HT1080 (cell line): ENCODE measurements around the gene MUC4. TPM values are rescaled to one million over a fixed set of nuclear protein-coding genes. Genes with fewer than 3 reads are reported as not detected.
"Not testable (repeated sequence)": the region's sequence is repeated elsewhere in the genome, so short reads cannot be mapped to it uniquely, and the experiment has no call there.

Experiments
- DNase-seq: peaks from one replicate; pipeline ENCODE4 v3.0.0-alpha.2; 2015; ENCODE audit warnings: low read depth
- total RNA-seq: library from RNA; depleted of rRNA; stranded (reverse); fragments of >200 nt; shearing (Covaris generic); gene quantifications from 2 replicates; pipeline ENCODE4 v1.2.3, GENCODE V29; 2014

The MUC4 gene
- total RNA-seq, 1 experiment from 2014 or later: 0.26 TPM

DNA sequence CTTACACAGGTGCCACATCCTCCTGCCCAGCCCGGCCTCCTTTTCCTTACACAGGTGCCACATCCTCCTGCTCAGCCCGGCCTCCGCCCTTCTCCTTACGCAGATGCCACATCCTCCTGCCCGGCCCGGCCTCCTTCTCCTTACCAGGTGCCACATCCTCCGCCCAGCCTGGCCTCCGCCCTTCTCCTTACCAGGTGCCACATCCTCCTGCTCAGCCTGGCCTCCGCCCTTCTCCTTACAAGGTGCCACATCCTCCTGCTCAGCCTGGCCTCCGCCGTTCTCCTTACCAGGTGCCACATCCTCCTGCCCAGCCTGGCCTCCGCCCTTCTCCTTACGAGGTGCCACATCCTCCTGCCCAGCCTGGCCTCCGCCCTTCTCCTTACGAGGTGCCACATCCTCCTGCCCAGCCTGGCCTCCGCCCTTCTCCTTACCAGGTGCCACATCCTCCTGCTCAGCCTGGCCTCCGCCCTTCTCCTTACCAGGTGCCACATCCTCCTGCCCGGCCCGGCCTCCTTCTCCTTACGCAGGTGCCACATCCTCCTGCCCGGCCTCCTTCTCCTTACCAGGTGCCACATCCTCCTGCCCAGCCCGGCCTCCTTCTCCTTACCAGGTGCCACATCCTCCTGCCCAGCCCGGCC lies 4.7 kb upstream of the MUC4 start:
- DNase-seq: not testable (repeated sequence)

DNA sequence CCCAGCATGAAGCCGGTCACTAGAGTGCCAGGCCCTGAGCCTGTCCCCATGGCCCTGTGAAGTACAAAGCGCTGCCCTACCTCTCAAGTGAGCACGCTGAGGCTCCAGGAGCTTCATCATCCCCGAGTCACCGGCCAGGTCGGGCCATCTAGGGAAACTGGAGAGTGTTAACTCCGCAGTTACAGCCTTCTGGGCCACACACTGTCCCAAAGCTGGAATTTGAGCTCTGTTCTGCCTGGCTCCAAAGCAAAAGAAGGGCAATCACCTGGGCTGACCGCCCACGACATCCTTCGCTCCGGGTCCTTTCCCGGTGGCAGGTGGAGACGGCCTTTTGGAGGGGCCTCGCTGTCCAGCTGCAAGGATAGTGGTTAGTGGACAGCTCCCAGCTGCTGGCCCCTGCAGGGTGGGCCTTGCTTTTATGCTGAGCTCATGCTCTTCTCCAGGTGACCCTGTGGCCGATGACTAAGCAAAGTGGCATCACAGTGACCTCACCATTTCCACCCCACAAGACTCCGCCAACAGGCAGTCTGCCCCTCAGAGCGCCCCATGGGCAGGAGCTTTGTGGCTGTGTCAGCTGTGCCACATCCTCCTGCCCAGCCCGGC lies 3.5 kb upstream of the MUC4 start:
- DNase-seq: peak; percentile 75

DNA sequence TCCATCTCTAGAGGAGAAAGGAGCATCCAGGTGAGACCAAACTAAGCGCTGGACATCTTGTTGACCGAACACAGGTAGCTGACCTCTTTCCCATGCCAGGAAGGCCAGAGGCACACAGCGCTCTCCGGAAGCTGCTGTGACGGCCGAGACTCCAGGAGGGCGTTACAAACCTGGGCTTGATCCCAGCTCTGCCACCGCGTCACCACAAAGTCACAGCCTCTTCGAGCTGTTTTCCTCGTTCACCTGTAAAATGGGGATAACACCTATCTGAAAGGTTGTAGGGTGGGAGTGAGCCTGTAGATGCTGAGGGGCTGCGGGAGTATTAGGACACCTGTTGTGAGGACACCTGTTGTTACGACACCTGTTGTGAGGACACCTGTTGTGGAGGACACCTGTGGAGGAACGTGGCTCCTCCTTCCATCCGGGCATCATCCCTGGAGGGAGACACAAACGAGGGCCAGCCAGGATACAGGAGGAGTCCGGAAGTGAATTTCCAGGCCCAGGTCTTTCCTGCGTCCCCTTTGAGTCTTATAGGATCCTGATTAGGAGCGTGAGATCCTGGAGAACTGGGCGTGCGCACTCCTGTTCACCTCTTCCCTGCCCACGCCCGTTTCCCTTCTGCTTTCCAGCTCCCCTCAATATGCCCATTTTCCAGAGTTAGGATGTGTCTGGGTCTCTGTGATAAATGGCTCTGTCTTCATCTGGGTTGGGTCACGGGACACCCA lies 2.3 kb upstream of the MUC4 start:
- DNase-seq: no peak

DNA sequence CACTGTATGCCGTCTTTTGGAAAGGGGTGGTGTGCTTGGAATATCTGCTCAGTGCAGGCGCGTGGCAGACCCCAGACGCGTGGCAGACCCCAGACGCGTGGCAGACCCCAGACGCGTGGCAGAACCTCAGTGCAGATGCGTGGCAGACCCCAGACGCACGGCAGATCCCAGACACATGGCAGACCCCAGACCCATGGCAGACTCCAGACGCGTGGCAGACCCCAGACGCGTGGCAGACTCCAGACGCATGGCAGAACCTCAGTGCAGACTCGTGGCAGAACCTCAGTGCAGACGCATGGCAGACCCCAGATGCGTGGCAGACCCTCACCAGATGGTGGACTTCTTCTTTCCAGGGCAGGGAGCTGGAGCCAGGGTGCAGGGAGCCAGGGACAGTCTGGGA lies 637 bp upstream of the MUC4 start:
- DNase-seq: no peak

DNA sequence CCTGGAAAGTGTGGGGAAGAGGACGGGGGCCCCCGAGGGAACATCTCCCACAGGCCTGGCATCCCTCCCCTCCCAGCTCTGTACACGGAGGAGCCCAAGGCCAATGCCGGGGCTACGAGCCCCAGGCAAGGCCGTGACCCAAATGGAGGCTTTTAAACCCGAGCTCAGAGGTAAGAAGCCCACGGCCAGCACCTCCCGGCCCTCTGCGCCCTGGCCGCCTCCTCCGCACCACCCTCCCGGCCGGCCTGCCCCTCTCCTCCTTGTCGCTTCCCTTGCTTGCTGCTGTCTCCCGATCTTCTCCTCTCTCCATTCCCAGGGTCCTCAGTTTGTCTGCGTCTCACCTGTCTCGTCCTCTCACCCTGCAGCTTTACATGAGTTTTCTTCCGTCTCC lies 1.3 kb downstream of the MUC4 start:
- DNase-seq: no peak

DNA sequence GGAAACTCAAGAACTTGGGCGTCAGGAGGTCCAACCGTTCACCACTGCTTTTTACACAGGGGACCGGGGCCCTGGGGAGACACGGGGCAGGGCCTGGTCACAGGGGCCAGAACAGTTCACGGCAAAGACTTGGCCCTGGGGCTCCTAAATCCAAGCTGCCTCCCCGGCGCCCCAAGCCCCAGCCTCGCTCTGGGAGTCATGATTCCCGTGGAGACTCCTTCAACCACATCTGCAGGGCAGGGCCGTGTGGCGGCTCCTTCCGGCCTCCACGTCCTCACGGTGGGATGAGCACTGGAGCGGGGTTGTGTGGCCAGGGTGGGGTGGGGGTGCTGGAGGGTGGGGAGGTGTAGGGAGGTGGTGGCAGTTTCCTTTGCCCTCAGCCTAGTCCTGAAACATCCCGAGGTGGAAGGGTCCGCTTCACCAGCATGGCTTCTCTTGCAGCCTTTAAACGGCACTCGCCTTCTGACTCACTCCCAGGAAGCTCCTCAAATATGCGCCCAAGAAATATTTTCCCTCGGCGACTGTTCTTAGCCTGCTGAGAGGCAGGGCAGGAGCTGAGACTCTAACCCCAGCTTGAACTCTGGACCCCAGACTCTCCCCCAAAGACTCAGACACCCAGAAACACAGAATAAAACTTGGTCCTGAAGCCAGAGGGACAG lies 1.8 kb downstream of the MUC4 start:
- DNase-seq: peak; percentile 36

DNA sequence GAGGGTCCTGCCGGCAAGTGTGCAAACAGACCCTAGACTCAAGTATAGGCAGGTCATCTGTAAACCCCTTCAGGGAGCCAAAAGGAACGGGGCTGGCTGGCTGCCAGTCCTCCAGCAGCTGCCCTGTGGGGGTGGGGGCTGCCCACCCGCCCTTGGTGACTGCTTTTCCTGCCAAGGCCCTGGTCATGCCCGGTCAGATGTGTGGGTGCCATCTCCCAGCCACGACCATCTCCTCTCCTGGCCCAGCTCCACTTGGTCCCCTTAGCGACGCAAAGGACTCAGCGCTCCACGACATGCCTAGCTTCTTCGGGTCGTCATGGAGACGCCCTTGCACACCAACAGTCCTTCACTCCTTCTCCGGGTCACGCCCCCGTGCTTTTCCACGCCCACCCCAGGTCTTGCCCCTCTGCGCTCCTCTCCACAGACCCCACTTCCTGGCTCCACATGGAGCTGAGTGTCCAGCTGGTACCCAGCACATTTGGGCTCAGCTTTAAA lies 2.4 kb downstream of the MUC4 start:
- DNase-seq: no peak

DNA sequence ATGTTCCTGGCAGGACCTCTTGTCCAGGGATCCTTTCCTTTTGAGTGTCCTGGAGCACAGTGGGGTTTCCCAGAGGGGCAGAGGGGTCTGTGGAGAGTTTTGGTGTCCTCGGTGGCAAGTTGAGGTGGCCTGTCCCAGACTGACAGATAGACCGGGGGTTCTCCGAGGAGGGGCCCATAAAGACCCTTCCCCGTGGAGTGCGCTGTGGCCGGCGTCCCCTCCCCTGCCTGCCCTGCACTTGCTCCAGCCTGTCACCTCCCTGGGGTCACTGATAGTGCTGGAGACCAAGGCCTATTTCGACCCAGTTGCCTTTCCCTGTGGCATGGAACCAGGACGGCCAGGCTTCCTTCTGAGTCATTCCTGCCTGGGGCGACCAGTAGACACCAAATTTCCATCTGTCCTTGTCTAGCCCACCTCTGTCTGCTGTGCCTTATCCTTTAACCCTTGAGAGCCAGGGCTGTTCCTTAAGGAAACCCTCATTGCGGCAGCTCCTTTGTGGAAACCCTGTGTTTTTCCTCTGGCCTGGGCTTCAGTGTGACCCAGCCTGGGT lies 2.9 kb downstream of the MUC4 start:
- no peak for DNase-seq

DNA sequence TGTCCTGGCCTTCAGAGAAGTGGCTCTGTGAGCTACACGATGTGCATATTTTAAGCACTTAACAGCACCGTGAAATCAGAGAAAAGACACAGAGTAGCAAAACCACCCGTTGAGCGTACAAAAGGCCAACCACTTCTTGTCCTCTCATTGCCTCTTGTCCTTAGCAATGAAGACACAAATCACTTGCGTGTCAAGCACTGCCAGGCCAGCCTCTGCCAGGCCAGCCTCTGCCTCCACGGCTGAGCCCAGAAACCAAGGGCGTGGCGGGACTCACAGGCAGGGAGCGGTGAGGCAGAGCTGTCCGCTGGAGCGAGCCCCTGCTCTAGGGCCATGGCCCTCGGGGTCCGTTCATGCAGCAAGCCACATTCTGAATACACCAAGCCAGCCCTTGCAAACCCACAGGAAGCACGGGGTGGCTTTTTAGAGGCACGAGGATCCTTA lies 4.0 kb downstream of the MUC4 start:
- DNase-seq: no peak

DNA sequence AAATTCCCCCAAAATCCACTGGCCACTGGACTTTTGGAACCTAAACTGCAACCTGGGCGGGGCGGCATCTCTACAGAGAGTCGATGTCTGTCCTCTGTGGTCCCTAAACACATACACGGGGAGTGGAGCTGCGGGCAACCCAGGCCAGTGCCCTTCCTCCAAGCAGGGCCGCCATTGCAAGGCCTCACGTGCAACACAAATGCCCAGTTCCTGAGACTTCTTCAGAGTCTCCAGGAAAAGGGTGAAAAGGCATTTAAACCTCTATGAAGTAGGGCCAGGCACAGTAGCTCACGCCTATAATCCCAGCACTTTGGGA lies 4.9 kb downstream of the MUC4 start:
- no peak for DNase-seq

DNA sequence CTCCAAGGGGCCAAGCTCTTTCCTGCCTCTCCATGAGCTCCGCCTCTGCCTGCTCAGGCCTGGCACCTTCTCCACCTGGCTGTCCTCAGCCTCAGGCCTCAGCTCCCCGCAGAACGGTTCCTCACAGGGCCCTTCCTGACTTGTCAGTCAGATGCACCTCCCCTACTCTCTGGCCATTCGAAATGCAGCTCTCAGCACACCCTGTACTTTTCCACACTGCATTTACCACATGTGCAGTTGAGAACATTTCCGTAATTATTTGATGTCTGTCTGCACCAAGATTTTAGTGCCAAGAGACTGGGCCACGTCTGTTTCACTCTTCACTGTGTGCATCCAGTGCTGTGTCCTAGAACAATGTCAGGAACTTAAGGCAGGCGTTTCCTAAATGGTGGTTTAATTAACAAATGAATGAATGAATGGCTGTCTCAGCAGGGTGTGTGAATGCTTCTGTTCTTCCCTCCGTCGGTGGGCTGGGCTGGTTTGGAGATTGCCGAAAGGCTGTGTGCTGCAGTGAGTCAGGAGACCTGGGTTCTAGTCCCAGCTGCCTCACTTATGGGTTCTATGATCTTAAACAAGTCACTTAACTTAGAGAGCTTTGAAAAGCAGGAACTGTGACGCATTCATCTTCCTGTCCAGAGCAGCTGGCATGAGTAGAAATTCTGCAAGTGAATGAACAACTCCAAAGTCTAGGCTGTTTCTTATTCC lies 5.4 kb downstream of the MUC4 start:
- no peak for DNase-seq

DNA sequence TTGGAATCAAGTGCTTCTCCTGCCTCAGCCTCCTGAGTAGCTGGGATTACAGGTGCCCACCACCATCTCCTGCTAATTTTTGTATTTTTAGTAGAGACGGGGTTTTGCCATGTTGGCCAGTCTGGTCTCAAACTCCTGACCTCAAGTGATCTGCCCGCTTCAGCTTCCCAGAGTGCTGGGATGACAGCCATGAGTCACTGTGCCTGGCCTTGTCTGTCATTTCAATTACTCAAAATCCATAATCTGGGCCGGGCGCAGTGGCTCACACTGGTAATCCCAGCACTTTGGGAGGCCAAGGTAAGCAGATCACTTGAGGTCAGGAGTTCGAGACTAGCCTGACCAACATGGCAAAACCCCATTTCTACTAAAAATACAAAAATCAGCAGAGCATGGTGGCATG lies 6.1 kb downstream of the MUC4 start:
- not testable (repeated sequence) for DNase-seq

DNA sequence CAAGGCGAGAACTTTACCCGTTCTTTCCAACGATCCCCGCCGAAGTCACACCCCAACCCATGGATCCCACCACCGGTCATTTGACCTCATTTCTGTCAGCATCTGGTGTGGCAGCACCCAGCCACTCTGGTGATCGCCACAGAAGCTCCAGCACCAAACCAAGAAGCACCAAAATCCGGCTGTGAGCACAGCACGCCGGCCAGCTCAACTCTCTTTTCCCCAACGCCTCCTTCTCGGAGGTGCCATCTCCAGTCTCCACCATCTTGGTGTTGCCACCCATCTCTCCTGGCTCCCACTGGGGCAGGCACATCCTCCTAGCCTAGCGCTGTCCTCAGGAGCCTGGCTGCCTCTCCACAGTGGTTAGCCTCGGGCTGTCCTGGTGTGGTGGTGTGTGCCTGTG lies 6.5 kb downstream of the MUC4 start:
- no peak for DNase-seq

DNA sequence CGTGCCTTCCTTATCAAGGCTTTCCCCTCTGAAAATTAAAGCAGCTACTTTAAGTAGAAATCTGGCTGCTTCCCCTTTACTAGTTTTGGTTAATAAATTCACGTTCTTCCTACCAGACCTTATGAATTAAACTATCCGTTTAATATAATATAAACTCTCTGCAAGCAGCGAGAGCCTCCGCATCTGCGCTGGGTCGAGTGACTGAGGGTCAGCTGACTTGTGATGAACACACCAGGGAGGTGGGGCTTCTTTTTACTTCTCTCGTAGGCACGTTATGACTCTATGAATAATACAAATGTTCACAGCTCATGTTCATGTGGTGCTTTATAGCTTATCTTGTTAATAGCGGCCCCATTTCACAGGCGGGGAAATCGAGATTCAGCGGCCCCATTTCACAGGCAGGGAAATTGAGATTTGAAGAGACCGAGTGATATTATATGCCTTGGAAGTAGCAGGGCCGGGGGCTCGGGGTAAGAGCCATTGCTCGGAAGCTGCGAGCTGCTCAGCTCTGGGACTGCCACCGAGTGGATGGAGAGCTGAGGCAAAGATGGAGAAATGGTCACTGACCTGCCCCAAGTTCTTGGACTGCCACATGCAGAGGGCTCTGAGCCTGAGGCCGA lies 8.3 kb downstream of the MUC4 start:
- no peak for DNase-seq

DNA sequence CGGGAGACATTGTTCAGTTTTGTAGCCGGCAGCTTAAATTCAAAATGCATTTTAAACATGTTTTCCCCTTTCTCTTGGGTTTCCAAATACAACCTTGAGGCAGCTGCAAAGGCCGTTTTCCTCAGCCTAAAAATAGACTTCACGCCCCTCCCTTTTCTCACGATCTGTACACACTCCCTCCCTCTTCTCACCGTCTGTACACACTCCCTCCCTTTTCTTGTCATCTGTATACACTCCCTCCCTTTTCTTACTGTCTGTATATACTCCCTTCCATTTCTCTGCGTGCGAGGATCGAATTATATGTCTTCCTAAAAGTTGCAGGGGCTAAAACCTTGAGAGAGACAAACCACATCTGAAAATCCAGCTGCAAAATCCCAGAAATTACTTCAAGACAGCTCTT lies 8.9 kb downstream of the MUC4 start:
- DNase-seq: no peak

DNA sequence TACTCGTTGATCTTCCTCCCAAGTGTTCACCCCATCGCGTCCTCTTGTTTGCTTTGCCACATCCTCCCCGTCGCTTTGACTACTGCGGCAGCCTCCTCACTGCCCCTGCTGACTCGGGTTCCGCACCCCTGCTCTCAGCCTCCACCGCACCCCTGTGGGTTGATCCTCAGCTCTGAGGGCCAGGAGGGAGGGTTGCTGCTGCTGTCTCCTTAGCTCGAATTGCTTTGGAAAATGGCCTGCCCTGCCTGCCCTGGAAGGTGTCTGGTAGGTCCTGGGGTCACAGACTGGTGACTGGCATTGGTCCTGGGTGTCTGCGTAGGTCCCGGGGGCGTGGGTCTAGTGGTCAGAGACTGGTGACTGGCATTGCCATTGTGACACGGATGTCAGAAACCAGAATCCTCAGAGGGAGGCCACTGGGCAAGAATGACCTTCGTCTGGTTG lies 9.4 kb downstream of the MUC4 start:
- DNase-seq: no peak

DNA sequence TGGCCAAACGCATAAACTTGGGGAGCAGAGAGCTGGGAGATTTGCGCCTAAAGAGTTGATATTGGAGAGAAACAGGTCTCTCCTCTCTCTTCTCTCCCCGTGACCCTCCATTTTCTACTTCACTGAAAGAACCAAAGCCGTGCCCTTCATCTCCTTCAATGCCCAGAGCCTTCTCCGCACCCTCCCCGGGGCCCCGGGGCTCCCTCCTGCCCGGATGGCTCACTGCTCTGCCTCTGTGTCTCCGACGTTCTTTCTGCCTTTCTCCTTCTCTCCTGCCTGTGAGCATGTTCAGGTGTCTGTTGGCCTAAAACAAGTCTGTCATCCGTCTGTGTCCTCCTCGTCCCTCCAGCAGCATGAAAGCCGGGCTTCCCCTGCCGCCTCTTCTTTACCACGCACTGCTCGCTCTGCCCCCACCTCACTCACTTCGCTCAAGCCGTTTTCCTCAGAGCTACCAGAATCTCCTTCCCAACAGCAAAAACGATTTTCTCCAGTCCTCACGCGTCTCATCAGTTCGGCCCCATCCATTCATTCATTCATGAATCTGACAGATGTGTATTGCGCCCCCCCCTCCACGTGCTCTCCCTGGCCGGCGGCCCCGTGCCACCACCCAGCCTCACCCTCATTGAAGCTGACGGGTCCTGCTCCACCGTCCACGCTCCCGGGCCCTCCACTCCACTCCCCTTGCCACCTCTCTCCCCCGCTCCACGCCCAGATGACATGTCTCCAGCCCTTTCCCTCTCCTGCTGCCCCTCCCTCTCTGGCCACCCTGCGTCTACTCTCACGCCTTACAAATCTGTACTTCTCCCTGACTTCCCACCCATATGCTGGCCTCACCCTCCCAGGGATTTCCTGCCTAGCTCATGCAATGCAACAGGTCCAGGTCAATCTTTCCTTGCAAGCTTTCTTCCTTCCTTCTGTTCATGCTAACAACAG lies 10.2 kb downstream of the MUC4 start:
- DNase-seq: no peak

DNA sequence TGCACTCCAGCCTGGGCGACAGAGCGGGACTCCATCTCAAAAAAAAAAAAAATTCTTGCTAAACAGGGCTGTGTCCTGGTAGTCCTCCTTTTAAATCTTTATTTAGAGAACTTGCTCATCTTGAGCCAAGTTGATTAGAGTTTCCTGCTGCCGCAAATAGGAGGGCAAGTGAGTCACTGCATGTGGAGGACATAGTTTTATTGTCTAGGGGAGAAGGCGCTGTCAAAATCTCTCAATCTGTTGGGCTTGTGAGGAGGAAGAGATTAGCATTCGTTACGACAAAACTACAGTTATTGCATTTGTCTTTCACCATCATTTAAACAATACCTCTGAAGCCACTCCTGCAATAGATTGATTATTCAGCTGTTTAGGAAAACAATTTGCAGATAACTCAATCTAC lies 11.5 kb downstream of the MUC4 start:
- no peak for DNase-seq

DNA sequence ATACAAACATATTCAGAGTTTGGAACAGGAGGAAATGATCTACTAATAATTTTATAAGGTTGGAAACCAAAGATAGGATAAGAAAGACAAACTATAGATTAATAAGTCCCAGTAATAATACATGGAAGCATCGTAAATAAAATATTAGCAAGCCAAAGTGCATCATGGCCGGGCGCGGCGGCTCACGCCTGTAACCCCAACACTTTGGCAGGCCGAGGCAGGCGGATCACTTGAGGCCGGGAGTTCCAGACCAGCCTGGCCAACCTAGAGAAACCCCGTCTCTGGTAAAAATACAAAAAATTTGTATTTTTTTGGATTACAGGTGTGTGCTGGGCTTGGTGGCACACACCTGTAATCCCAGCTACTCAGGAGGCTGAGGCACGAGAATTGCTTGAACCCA lies 14.9 kb downstream of the MUC4 start:
- no peak for DNase-seq

DNA sequence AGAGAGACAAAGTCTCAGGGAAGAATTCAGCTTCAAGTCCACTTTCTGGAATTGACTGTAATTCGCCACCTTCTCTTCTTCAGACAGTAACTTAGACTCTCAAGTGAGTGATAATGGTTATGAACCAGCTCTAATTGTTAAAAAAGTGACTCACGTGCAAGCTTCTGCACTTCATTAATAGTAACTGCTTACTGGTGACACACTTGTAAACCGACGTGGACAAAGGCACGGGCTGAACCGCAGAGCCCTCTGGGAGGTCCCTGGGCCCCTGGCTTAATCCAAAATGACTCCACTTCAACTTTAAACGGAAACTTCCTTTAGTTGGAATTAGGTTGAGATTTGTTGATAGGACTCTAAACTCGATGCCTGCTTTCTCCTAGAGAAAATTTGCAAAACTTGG lies 17.0 kb downstream of the MUC4 start:
- DNase-seq: no peak
